ENCODE results near the gene PBX4. TPM values are rescaled to one million over a fixed set of nuclear protein-coding genes. Genes with fewer than 3 reads are reported as not detected.

PBX4 gene
- total and polyA plus RNA-seq, 2 of the 8 experiments (the other 6 are each of a cell fraction or from before 2014, with no cell fraction given) = 3.4 to 3.8 TPM

DNA sequence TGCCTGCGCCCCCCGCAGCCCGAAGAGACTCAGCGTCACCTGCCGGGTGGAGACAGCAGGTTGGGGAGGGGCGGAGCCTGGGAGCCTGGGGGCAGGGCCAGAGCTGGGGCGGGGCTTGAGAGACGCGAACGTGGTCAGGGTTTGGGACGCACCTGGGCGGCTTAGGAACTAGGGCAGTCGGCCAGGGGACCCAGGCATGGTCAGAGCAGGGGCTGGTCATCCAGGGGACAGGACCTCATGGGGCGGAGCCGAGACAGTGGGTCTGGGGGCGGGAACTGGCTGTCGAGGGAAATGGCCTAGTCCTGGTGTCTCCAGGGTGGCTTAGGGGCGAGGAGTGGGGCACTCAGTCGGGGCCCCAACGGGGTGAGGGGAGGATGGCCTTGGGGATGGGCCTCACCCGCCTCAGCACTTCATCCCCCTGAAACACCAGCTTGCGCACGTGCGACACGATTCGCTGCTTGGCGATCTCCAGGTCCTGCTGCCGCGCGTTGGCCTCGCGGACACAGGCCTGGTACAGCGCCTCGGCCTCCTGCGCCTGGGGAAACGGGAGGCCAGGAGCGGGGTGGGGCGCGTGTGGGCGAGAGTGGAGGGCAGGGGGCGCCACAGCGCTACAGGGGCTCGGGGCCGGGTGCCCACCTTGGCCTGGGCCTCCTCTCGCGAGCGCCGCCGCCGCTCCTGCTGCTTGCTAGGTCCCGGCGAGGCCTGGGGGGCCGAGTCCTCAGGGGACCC, 19.2 kb upstream of the PBX4 start (continued):
- TF ChIP-seq CTBP2 (IDR thresholded peaks at IDR 0.05; ENCODE audit: borderline replicate concordance, insufficient read depth, insufficient read length, low read length) = no peak
- TF ChIP-seq SRF (IDR thresholded peaks at IDR 0.05; ENCODE audit: low read depth, low read length) = no peak
- TF ChIP-seq MAFK (IDR thresholded peaks at IDR 0.05; ENCODE audit: low read depth, low read length) = no peak
